Ecto neural progenitor cell (in vitro differentiated cells): ENCODE results near the gene BHMT.
"Not testable (repeated sequence)": the region's sequence is repeated elsewhere in the genome, so short reads cannot be mapped to it uniquely, and the experiment has no call there.

ENCODE experiments used
- DNase-seq: peaks from one replicate; pipeline ENCODE4 v3.0.0-alpha.2; 2018; ENCODE audit warnings: low spot score

Gene BHMT

GRCh38 chr5:79172269-79172668 lies 60.7 kb downstream of the BHMT start:
- DNase-seq = no peak

DNA sequence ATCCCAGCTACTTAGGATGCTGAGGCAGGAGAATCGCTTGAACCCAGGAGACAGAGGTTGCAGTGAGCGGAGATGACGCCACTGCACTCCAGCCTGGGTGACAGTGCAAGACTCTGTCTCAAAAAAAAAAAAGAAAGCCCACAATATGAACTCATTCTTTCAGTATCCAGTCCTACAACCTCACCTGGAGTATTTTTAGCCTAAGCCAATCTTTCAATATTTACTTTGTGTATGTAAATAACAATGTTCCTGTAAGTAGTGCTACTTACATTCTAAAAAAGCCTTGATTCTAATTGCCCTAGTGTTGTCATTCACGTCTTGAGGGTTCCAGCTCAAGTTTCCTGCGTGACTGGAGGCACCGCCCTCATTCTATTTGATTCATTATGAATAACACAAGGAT lies 62.0 kb downstream of the BHMT start:
- DNase-seq = no peak

- not testable (repeated sequence) for DNase-seq
Measured at GRCh38 chr5:79180449-79180848, 68.8 kb downstream of the BHMT start.

DNA sequence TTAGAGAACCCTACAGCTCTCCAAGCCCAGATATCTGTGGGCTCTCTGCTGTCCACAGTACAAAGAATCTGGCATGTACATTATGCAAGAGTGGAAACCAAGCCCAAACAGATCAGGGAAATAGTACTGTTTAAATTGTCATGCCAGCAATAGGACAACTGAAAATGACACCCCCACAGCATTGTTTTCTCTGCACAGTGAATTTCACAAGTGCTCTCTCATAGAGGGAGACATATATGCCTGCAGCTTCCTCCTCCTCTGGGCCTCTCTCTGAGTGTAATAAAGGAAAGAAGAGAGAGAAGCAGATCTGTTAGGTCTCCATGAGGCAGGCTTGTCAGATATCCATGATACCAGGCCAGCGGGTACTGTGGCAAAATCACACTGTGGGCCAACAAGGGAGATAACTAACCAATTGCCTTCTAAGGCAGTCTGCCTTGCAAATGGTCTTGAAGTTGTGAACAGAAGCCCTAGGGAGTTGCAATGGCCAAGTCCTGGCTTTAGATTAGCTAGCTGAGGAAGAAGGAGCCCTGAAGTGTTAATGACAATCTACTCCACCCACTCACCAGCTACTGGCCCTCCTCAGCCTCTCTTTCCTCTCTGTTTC lies 69.9 kb downstream of the BHMT start:
- DNase-seq = no peak
